ENCODE measurements around the gene RPP21.
A peak's percentile ranks its signal among the peaks of the same experiment; 100 is the strongest.

RPP21 gene

DNA sequence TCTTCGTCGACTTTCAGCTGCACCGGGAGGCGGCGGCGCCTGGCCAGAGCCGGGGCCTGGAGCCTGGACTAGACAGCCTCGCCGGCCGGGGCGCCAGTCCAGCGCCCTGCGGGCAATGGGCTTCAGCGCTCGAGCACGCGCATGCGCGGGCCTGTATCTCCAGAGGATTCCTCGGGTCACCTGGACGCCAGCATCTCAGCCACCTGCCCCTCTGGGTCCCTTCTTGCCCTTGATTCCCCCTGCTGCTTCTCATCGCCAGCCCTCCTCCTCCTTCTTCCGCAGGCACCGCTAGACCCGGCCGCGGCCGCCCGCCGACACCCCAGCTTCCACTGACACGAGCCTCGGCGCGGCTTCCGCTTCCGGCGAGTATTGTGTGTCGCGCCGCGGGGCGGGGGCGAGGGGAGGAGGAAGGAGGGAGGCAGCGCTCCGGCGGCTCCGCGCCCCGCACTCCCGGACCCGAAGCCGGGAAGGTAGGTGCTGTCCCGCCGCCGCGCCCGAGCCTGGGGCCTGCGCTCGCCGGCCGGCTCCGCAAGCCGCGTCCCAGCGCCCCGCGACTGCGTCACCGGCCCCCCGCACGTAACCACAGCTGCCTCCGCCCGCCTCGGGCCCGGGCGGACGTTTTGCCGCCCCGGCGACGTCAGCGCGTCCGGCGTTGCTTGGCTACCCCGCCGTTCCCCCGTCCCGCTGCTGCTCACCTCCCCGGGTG, 18.3 kb upstream of the RPP21 start, which contains the start of gene TRIM39 (continued):
- TF ChIP-seq ZBTB20 (tag by site-specific recombination; IDR thresholded peaks at IDR 0.05) (peak; percentile 89; the same call in 1 of the 2 replicates), ZNF561 (tag by site-specific recombination; IDR thresholded peaks at IDR 0.05; ENCODE audit: borderline replicate concordance) (peak; percentile 78), FEZF1 (tag by site-specific recombination; IDR thresholded peaks at IDR 0.05) (no peak), ZNF776 (tag by site-specific recombination; IDR thresholded peaks at IDR 0.05; ENCODE audit: borderline replicate concordance) (no peak), ZNF335 (tag by site-specific recombination; conservative IDR thresholded peaks at IDR 0.05) (peak; percentile 97), ZFHX2 (tag by site-specific recombination; conservative IDR thresholded peaks at IDR 0.05) (peak; percentile 20; the same call in 1 of the 2 replicates), BCL11B (tag by site-specific recombination; IDR thresholded peaks at IDR 0.05; ENCODE audit: low read depth) (no peak), ZFP41 (tag by site-specific recombination; IDR thresholded peaks at IDR 0.05; ENCODE audit: borderline replicate concordance) (no peak), ZNF394 (tag by site-specific recombination; IDR thresholded peaks at IDR 0.05; ENCODE audit: borderline replicate concordance) (0 out of 2 replicates have a peak, but pooled peaks have one; percentile 13), KLF9 (tag by site-specific recombination; IDR thresholded peaks at IDR 0.05; ENCODE audit: low read depth) (0 out of 2 replicates have a peak, but pooled peaks have one; percentile 42), ZNF792 (tag by site-specific recombination; IDR thresholded peaks at IDR 0.05) (no peak), ZNF274 (IDR thresholded peaks at IDR 0.05; ENCODE audit: low read length) (no peak), ZNF274 (tag by site-specific recombination; IDR thresholded peaks at IDR 0.05; ENCODE audit: borderline replicate concordance) (no peak)
- TF ChIP-seq, protein P1, sequence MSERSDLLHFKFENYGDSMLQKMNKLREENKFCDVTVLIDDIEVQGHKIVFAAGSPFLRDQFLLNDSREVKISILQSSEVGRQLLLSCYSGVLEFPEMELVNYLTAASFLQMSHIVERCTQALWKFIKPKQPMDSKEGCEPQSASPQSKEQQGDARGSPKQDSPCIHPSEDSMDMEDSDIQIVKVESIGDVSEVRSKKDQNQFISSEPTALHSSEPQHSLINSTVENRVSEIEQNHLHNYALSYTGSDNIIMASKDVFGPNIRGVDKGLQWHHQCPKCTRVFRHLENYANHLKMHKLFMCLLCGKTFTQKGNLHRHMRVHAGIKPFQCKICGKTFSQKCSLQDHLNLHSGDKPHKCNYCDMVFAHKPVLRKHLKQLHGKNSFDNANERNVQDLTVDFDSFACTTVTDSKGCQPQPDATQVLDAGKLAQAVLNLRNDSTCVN (tag by site-specific recombination; optimal IDR thresholded peaks at IDR 0.05): peak; percentile 99
- TF ChIP-seq, protein P2, sequence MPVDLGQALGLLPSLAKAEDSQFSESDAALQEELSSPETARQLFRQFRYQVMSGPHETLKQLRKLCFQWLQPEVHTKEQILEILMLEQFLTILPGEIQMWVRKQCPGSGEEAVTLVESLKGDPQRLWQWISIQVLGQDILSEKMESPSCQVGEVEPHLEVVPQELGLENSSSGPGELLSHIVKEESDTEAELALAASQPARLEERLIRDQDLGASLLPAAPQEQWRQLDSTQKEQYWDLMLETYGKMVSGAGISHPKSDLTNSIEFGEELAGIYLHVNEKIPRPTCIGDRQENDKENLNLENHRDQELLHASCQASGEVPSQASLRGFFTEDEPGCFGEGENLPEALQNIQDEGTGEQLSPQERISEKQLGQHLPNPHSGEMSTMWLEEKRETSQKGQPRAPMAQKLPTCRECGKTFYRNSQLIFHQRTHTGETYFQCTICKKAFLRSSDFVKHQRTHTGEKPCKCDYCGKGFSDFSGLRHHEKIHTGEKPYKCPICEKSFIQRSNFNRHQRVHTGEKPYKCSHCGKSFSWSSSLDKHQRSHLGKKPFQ (tag by site-specific recombination; IDR thresholded peaks at IDR 0.05): no peak
- TF ChIP-seq, protein P3, sequence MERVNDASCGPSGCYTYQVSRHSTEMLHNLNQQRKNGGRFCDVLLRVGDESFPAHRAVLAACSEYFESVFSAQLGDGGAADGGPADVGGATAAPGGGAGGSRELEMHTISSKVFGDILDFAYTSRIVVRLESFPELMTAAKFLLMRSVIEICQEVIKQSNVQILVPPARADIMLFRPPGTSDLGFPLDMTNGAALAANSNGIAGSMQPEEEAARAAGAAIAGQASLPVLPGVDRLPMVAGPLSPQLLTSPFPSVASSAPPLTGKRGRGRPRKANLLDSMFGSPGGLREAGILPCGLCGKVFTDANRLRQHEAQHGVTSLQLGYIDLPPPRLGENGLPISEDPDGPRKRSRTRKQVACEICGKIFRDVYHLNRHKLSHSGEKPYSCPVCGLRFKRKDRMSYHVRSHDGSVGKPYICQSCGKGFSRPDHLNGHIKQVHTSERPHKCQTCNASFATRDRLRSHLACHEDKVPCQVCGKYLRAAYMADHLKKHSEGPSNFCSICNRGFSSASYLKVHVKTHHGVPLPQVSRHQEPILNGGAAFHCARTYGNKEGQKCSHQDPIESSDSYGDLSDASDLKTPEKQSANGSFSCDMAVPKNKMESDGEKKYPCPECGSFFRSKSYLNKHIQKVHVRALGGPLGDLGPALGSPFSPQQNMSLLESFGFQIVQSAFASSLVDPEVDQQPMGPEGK (tag by site-specific recombination; IDR thresholded peaks at IDR 0.05): no peak; the same call in 1 of the 2 replicates
- TF ChIP-seq, protein P4, sequence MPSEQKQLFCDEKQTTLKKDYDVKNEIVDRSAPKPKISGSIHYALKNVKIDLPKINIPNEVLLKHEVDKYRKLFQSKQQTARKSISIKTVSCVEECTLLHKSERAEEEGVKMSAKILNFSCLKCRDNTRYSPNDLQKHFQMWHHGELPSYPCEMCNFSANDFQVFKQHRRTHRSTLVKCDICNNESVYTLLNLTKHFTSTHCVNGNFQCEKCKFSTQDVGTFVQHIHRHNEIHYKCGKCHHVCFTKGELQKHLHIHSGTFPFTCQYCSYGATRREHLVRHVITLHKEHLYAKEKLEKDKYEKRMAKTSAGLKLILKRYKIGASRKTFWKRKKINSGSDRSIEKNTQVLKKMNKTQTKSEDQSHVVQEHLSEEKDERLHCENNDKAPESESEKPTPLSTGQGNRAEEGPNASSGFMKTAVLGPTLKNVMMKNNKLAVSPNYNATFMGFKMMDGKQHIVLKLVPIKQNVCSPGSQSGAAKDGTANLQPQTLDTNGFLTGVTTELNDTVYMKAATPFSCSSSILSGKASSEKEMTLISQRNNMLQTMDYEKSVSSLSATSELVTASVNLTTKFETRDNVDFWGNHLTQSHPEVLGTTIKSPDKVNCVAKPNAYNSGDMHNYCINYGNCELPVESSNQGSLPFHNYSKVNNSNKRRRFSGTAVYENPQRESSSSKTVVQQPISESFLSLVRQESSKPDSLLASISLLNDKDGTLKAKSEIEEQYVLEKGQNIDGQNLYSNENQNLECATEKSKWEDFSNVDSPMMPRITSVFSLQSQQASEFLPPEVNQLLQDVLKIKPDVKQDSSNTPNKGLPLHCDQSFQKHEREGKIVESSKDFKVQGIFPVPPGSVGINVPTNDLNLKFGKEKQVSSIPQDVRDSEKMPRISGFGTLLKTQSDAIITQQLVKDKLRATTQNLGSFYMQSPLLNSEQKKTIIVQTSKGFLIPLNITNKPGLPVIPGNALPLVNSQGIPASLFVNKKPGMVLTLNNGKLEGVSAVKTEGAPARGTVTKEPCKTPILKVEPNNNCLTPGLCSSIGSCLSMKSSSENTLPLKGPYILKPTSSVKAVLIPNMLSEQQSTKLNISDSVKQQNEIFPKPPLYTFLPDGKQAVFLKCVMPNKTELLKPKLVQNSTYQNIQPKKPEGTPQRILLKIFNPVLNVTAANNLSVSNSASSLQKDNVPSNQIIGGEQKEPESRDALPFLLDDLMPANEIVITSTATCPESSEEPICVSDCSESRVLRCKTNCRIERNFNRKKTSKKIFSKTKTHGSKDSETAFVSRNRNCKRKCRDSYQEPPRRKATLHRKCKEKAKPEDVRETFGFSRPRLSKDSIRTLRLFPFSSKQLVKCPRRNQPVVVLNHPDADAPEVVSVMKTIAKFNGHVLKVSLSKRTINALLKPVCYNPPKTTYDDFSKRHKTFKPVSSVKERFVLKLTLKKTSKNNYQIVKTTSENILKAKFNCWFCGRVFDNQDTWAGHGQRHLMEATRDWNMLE (tag by site-specific recombination; conservative IDR thresholded peaks at IDR 0.05; ENCODE audit: low read depth): 0 out of 2 replicates have a peak, but pooled peaks have one; percentile 54
- TF ChIP-seq, protein P5, sequence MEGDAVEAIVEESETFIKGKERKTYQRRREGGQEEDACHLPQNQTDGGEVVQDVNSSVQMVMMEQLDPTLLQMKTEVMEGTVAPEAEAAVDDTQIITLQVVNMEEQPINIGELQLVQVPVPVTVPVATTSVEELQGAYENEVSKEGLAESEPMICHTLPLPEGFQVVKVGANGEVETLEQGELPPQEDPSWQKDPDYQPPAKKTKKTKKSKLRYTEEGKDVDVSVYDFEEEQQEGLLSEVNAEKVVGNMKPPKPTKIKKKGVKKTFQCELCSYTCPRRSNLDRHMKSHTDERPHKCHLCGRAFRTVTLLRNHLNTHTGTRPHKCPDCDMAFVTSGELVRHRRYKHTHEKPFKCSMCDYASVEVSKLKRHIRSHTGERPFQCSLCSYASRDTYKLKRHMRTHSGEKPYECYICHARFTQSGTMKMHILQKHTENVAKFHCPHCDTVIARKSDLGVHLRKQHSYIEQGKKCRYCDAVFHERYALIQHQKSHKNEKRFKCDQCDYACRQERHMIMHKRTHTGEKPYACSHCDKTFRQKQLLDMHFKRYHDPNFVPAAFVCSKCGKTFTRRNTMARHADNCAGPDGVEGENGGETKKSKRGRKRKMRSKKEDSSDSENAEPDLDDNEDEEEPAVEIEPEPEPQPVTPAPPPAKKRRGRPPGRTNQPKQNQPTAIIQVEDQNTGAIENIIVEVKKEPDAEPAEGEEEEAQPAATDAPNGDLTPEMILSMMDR (tag by site-specific recombination; IDR thresholded peaks at IDR 0.05): peak; percentile 27; the same call in 1 of the 2 replicates
- TF ChIP-seq, protein P6, sequence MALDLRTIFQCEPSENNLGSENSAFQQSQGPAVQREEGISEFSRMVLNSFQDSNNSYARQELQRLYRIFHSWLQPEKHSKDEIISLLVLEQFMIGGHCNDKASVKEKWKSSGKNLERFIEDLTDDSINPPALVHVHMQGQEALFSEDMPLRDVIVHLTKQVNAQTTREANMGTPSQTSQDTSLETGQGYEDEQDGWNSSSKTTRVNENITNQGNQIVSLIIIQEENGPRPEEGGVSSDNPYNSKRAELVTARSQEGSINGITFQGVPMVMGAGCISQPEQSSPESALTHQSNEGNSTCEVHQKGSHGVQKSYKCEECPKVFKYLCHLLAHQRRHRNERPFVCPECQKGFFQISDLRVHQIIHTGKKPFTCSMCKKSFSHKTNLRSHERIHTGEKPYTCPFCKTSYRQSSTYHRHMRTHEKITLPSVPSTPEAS (tag by site-specific recombination; IDR thresholded peaks at IDR 0.05): no peak
- TF ChIP-seq, protein P7, sequence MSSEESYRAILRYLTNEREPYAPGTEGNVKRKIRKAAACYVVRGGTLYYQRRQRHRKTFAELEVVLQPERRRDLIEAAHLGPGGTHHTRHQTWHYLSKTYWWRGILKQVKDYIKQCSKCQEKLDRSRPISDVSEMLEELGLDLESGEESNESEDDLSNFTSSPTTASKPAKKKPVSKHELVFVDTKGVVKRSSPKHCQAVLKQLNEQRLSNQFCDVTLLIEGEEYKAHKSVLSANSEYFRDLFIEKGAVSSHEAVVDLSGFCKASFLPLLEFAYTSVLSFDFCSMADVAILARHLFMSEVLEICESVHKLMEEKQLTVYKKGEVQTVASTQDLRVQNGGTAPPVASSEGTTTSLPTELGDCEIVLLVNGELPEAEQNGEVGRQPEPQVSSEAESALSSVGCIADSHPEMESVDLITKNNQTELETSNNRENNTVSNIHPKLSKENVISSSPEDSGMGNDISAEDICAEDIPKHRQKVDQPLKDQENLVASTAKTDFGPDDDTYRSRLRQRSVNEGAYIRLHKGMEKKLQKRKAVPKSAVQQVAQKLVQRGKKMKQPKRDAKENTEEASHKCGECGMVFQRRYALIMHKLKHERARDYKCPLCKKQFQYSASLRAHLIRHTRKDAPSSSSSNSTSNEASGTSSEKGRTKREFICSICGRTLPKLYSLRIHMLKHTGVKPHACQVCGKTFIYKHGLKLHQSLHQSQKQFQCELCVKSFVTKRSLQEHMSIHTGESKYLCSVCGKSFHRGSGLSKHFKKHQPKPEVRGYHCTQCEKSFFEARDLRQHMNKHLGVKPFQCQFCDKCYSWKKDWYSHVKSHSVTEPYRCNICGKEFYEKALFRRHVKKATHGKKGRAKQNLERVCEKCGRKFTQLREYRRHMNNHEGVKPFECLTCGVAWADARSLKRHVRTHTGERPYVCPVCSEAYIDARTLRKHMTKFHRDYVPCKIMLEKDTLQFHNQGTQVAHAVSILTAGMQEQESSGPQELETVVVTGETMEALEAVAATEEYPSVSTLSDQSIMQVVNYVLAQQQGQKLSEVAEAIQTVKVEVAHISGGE (tag by site-specific recombination; conservative IDR thresholded peaks at IDR 0.05; ENCODE audit: low read depth): peak; percentile 91
